ENCODE results near the gene CYP4F8. TPM values are rescaled to one million over a fixed set of nuclear protein-coding genes. Genes with fewer than 3 reads are reported as not detected.
A peak's percentile ranks its signal among the peaks of the same experiment; 100 is the strongest.
"Not testable (repeated sequence)": the region's sequence is repeated elsewhere in the genome, so short reads cannot be mapped to it uniquely, and the experiment has no call there.

The CYP4F8 gene
- total RNA-seq, 4 donors from 2014 or later, result not detected

DNA sequence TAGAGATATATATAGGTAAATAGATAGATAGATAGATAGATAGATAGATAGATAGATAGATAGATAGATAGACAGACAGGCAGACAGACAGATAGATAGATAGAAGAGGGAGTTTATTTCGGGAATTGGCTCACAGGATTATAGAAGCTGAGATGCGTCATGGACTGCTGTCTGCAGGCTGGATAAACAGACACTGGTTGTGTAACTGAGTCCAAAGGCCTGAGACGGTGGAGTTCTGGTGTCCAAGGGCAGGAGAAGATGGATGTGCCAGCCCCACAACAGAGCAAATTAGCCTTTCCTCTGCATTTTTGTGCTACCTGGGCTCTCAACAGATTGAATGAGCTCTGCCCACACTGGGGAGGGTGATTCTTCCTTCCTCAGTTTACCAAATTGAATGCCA, 28.4 kb downstream of the CYP4F8 start:
- DNase-seq, result no peak
- Histone ChIP-seq H3K27me3 (no peaks in the 10 kb centered on the region), H3K9me3 (no peaks in the 10 kb centered on the region), H3K4me3 (no peak overlapping the region), H3K36me3 (no peaks in the 10 kb centered on the region), H3K4me1 (peaks cover 0 to 19% (median 0%) of the 10 kb centered on the region in 4 donors), H3K27ac (no peak overlapping the region)
- no peak for TF ChIP-seq POLR2A (IDR thresholded peaks at IDR 0.05)
- TF ChIP-seq, protein P1, sequence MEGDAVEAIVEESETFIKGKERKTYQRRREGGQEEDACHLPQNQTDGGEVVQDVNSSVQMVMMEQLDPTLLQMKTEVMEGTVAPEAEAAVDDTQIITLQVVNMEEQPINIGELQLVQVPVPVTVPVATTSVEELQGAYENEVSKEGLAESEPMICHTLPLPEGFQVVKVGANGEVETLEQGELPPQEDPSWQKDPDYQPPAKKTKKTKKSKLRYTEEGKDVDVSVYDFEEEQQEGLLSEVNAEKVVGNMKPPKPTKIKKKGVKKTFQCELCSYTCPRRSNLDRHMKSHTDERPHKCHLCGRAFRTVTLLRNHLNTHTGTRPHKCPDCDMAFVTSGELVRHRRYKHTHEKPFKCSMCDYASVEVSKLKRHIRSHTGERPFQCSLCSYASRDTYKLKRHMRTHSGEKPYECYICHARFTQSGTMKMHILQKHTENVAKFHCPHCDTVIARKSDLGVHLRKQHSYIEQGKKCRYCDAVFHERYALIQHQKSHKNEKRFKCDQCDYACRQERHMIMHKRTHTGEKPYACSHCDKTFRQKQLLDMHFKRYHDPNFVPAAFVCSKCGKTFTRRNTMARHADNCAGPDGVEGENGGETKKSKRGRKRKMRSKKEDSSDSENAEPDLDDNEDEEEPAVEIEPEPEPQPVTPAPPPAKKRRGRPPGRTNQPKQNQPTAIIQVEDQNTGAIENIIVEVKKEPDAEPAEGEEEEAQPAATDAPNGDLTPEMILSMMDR (IDR thresholded peaks at IDR 0.05), result no peak

DNA sequence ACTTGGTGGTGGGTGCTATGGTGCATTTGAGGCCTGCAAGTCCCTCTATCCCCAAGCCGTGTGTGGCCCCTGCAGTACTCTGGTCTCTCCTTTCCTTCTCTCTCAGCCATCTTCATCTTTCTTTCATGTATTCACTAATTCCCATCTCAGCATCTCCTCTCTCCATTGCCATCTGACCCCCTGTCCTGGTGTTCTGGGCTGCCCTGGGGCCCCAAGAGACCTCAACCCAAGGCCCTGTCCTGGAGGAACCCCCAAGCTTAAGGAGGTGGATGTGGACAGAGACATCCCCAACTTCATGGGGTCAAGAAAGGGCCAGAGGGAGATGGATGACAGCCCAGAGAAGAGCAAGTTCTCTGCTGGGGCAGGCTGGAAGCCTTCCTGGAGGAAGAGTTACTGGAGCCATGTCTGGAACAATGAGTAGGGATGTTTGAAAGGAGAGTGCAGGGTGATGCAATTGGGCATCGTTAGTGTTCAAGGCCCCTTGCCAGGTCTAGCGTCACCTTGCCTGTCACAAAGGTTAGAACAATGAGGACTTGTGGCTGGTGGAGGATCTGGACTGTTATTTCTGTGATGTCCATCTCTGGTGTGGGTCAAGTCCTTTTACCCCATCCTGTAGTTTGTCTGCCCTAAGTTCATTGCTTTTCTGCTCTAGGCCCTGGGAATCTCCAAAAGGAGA, 29.2 kb downstream of the CYP4F8 start:
- Histone ChIP-seq H3K36me3 (no peaks in the 10 kb centered on the region), H3K27me3 (no peaks in the 10 kb centered on the region), H3K4me3 (no peak overlapping the region), H3K9me3 (no peaks in the 10 kb centered on the region), H3K27ac (no peak overlapping the region), H3K4me1 (peaks cover 0 to 19% (median 0%) of the 10 kb centered on the region in 4 donors)
- no peak for DNase-seq
- TF ChIP-seq, protein P1 (IDR thresholded peaks at IDR 0.05), result no peak
- TF ChIP-seq POLR2A (IDR thresholded peaks at IDR 0.05), result no peak

DNA sequence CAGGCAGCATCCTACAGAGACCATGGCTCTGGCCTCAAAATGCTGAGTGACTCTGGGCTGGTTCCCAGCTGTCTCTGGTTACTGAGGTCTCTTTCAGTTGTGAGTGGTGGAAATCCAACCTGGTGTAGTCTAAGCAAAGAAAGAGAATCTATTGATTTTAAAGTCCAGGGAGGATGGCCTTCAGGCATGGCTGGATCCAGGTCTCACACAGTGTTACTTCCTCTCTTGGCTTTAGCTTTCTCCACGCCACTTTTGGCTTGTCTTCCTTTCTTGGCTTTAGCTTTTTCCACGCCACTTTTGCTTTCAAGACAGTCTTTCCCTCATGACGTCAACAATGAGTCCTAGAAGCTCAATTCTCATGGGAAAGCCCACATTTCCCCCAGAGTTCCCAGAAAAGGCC, 29.8 kb downstream of the CYP4F8 start:
- H3K36me3 ChIP-seq, result no peaks in the 10 kb centered on the region
- no peaks in the 10 kb centered on the region for H3K27me3 ChIP-seq
- H3K4me3 ChIP-seq, result no peak overlapping the region
- TF ChIP-seq, protein P1 (IDR thresholded peaks at IDR 0.05), result no peak
- no peak for TF ChIP-seq POLR2A (IDR thresholded peaks at IDR 0.05)
- H3K27ac ChIP-seq, result no peak overlapping the region
- H3K4me1 ChIP-seq, result peaks cover 0 to 19% (median 0%) of the 10 kb centered on the region in 4 donors
- no peak for DNase-seq
- H3K9me3 ChIP-seq, result no peaks in the 10 kb centered on the region

DNA sequence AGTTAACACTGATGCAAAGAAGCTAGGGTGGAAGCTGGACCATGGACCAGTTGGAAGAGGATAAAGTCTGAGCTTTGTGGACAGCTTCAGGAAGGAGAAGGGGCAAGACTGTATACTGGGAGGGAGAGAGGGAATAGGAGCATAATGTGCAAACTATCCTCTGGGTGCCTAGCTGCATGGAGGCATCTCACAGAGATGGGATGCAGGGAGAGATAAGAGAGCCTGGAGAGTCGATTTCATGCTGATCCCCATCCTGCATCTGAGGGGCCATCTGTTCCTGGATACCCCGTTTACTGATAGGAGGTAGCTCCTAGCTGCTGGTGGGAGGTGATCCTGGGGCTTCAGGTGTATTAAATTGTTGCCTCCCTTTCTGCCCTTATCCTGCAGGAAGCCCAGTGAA, 34.5 kb downstream of the CYP4F8 start:
- H3K36me3 ChIP-seq, result no peaks in the 10 kb centered on the region
- no peaks in the 10 kb centered on the region for H3K4me1 ChIP-seq
- no peaks in the 10 kb centered on the region for H3K27me3 ChIP-seq
- no peak overlapping the region for H3K27ac ChIP-seq
- H3K4me3 ChIP-seq, result no peak overlapping the region
- DNase-seq, result no peak
- TF ChIP-seq, protein P1 (IDR thresholded peaks at IDR 0.05), result no peak
- TF ChIP-seq POLR2A (IDR thresholded peaks at IDR 0.05), result no peak
- no peaks in the 10 kb centered on the region for H3K9me3 ChIP-seq

DNA sequence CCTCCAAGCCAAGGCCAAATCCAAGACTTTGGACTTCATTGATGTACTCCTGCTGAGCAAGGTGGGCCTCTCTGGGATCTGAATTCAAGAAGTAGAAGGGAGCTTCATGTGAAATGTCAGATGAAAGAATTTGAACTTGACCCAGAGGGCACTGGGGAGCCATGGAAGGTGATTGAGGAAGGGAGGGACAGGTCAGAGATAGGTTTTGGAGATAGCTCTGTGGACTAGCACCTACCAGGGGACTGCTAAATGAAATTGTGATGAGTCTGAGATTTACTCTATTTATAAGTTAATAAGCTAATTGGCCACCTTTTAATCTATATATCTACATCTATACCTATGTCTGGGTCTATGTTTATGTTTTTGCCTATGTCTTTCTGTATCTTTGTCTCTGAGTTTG, 35.1 kb downstream of the CYP4F8 start:
- H3K4me3 ChIP-seq, H3K36me3 ChIP-seq, H3K27me3 ChIP-seq, H3K9me3 ChIP-seq, H3K27ac ChIP-seq, H3K4me1 ChIP-seq, DNase-seq: not testable (repeated sequence)

DNA sequence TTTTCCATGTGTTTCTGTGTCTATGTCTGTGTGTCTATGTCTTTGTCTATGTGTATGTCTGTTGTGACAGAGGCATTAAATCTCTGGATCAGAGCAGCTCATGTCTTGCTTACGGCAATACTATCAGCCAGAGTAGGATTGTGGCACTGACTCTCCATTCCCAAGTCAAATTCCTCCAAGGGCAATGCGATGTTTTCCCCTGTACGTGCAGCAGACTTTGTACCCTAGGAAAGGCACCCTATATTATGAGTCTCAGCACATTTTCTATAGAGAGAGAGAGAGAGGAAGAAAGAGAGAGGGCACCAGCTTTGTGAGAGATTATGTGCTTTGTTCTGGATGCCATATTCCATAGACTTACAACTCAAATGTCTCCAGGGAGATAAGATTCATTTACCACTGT, 36.8 kb downstream of the CYP4F8 start:
- DNase-seq, result no peak
- Histone ChIP-seq H3K36me3 (no peaks in the 10 kb centered on the region), H3K27me3 (no peaks in the 10 kb centered on the region), H3K9me3 (no peaks in the 10 kb centered on the region), H3K4me1 (no peaks in the 10 kb centered on the region), H3K27ac (peak overlapping the region in 1 of 4 donors; percentile 12), H3K4me3 (no peak overlapping the region)
- TF ChIP-seq, protein P1 (IDR thresholded peaks at IDR 0.05), result no peak
- TF ChIP-seq POLR2A (IDR thresholded peaks at IDR 0.05), result no peak

Measured in Peyer's patch (tissue), 4 donors.